SK-N-SH treated with all-trans-retinoic acid at 6 μM for 48 hours (cell line): ENCODE measurements around the gene TNPO1.
"Not testable (repeated sequence)": the region's sequence is repeated elsewhere in the genome, so short reads cannot be mapped to it uniquely, and the experiment has no call there.

Source experiments
- CREB5 ChIP-seq: fragments of 250-450 bp; sonication (Bioruptor Pico); IDR thresholded peaks from 2 replicates; pipeline ENCODE4 v1.5.1; 2020; ENCODE audit warnings: low read depth, mild to moderate bottlenecking, moderate library complexity
- ESRRG ChIP-seq: fragments of 250-450 bp; sonication (Bioruptor Pico); IDR thresholded peaks from 2 replicates; pipeline ENCODE4 v1.6.1; 2021; ENCODE audit warnings: mild to moderate bottlenecking
- GLIS3 ChIP-seq: fragments of 250-450 bp; sonication (Bioruptor Pico); IDR thresholded peaks from 2 replicates; pipeline ENCODE4 v1.5.0; 2020; ENCODE audit warnings: mild to moderate bottlenecking, moderate library complexity
- SNAI2 ChIP-seq: fragments of 250-450 bp; sonication (Bioruptor Pico); IDR thresholded peaks from 2 replicates; pipeline ENCODE4 v1.5.0; 2020; ENCODE audit warnings: mild to moderate bottlenecking, moderate library complexity
- TCF4 ChIP-seq: fragments of 250-450 bp; sonication (Bioruptor Pico); IDR thresholded peaks from 2 replicates; pipeline ENCODE4 v1.8.0; 2021; ENCODE audit warnings: mild to moderate bottlenecking, moderate library complexity, borderline replicate concordance
- ZC3H10 ChIP-seq: fragments of 250-450 bp; sonication (Bioruptor Pico); IDR thresholded peaks from 2 replicates; pipeline ENCODE4 v1.5.1; 2021; ENCODE audit warnings: mild to moderate bottlenecking, moderate library complexity
- ZFP30 ChIP-seq: fragments of 450-650 bp; formaldehyde crosslinking; IDR thresholded peaks from 2 replicates; pipeline ENCODE4 v1.5.0; 2022; ENCODE audit warnings: mild to moderate bottlenecking, moderate library complexity
- ZNF70 ChIP-seq: fragments of 450-650 bp; formaldehyde crosslinking; IDR thresholded peaks from 2 replicates; pipeline ENCODE4 v1.5.0; 2020; ENCODE audit warnings: mild to moderate bottlenecking, moderate library complexity
- TF ChIP-seq, protein P1 (sequence below): fragments of 250-450 bp; sonication (Bioruptor Pico); IDR thresholded peaks from 2 replicates; pipeline ENCODE4 v1.8.0; 2020; ENCODE audit warnings: mild to moderate bottlenecking, moderate library complexity, borderline replicate concordance
- TF ChIP-seq, protein P2 (sequence below): fragments of 250-450 bp; sonication (Bioruptor Pico); IDR thresholded peaks from 2 replicates; pipeline ENCODE4 v1.5.0; 2020; ENCODE audit warnings: mild to moderate bottlenecking, moderate library complexity

DNA sequence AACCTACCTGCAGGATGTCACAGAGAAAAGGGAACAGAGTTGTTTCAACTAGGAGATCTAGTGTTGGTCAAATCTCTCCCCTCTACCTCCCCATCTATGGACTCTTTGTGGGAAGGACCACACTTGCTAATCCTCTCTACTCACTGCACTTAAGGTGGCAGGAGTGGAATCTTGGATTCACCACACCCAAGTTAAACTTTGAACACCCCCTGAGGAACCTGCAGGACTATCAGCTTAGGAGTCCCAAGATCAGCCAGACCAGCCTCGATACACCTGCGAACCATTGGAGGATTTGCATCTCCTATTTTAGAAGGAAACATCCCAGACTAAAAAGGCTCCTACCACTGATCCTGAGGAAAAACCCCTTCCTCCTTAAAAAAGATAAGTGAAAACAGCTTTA is 116.2 kb downstream of the TNPO1 start:
- TF ChIP-seq, protein P1, sequence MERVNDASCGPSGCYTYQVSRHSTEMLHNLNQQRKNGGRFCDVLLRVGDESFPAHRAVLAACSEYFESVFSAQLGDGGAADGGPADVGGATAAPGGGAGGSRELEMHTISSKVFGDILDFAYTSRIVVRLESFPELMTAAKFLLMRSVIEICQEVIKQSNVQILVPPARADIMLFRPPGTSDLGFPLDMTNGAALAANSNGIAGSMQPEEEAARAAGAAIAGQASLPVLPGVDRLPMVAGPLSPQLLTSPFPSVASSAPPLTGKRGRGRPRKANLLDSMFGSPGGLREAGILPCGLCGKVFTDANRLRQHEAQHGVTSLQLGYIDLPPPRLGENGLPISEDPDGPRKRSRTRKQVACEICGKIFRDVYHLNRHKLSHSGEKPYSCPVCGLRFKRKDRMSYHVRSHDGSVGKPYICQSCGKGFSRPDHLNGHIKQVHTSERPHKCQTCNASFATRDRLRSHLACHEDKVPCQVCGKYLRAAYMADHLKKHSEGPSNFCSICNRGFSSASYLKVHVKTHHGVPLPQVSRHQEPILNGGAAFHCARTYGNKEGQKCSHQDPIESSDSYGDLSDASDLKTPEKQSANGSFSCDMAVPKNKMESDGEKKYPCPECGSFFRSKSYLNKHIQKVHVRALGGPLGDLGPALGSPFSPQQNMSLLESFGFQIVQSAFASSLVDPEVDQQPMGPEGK (CRISPR knock-in tag), result not testable (repeated sequence)
- not testable (repeated sequence) for TF ChIP-seq ZC3H10; ZFP30 (CRISPR knock-in tag); SNAI2 (CRISPR knock-in tag); ZNF70 (CRISPR knock-in tag); GLIS3 (CRISPR knock-in tag); CREB5 (CRISPR knock-in tag); ESRRG (CRISPR knock-in tag); TCF4 (CRISPR knock-in tag)
- TF ChIP-seq, protein P2, sequence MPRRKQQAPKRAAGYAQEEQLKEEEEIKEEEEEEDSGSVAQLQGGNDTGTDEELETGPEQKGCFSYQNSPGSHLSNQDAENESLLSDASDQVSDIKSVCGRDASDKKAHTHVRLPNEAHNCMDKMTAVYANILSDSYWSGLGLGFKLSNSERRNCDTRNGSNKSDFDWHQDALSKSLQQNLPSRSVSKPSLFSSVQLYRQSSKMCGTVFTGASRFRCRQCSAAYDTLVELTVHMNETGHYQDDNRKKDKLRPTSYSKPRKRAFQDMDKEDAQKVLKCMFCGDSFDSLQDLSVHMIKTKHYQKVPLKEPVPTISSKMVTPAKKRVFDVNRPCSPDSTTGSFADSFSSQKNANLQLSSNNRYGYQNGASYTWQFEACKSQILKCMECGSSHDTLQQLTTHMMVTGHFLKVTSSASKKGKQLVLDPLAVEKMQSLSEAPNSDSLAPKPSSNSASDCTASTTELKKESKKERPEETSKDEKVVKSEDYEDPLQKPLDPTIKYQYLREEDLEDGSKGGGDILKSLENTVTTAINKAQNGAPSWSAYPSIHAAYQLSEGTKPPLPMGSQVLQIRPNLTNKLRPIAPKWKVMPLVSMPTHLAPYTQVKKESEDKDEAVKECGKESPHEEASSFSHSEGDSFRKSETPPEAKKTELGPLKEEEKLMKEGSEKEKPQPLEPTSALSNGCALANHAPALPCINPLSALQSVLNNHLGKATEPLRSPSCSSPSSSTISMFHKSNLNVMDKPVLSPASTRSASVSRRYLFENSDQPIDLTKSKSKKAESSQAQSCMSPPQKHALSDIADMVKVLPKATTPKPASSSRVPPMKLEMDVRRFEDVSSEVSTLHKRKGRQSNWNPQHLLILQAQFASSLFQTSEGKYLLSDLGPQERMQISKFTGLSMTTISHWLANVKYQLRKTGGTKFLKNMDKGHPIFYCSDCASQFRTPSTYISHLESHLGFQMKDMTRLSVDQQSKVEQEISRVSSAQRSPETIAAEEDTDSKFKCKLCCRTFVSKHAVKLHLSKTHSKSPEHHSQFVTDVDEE, result not testable (repeated sequence)
